Omental fat pad (tissue), 4 donors: ENCODE data around the gene TMPRSS4. TPM values are rescaled to one million over a fixed set of nuclear protein-coding genes. Genes with fewer than 3 reads are reported as not detected.

Source experiments
- ATAC-seq: fragments of 150-250 bp; one replicate; pipeline ENCODE4 v1.9.1; 2016; ENCODE audit warnings: mild to moderate bottlenecking, moderate library complexity; ENCODE audit not compliant: low FRiP score
- DNase-seq: peaks from one replicate; pipeline ENCODE4 v3.0.0-alpha.2; 2019; ENCODE audit warnings: low spot score
- CTCF ChIP-seq, 3 donors: fragments of 450-650 bp; IDR thresholded peaks; one replicate each; pipeline ENCODE4 v1.5.1; 2016 to 2017; ENCODE audit warnings: antibody characterized with exemption in 3 of 3, mild to moderate bottlenecking in 3 of 3, moderate library complexity in 2 of 3
- total RNA-seq, 4 donors: library from RNA; depleted of rRNA; stranded (reverse); fragments of >200 nt; gene quantifications; one replicate each; pipeline ENCODE4 v1.1.0, GENCODE V29; 2016

Gene TMPRSS4
- total RNA-seq, 4 donors from 2014 or later: not detected

- DNase-seq (no peak), ATAC-seq (no peak)
- no peak for TF ChIP-seq CTCF (IDR thresholded peaks at IDR 0.05)
Observed at GRCh38 chr11:118163494-118163893, 86.6 kb downstream of the TMPRSS4 start.

GRCh38 chr11:118164885-118165284 is 88.0 kb downstream of the TMPRSS4 start:
- TF ChIP-seq CTCF (IDR thresholded peaks at IDR 0.05): no peak
- no peak for ATAC-seq
- no peak for DNase-seq

- no peak for DNase-seq
- no peak for TF ChIP-seq CTCF (IDR thresholded peaks at IDR 0.05)
- ATAC-seq: no peak
Observed at GRCh38 chr11:118166641-118167040, 89.8 kb downstream of the TMPRSS4 start.

GRCh38 chr11:118167253-118167652 is 90.4 kb downstream of the TMPRSS4 start:
- TF ChIP-seq CTCF (IDR thresholded peaks at IDR 0.05): no peak
- DNase-seq (no peak), ATAC-seq (no peak)

- ATAC-seq (no peak), DNase-seq (no peak)
- TF ChIP-seq CTCF (IDR thresholded peaks at IDR 0.05): no peak
Observed at GRCh38 chr11:118167906-118168305, 91.0 kb downstream of the TMPRSS4 start.

- DNase-seq (no peak), ATAC-seq (no peak)
- no peak for TF ChIP-seq CTCF (IDR thresholded peaks at IDR 0.05)
Observed at GRCh38 chr11:118168316-118168715, 91.4 kb downstream of the TMPRSS4 start.

GRCh38 chr11:118168751-118169150 is 91.9 kb downstream of the TMPRSS4 start:
- DNase-seq (no peak), ATAC-seq (no peak)
- TF ChIP-seq CTCF (IDR thresholded peaks at IDR 0.05): no peak
